ENCODE results near the gene SLC25A53.
"Not testable (repeated sequence)": the region's sequence is repeated elsewhere in the genome, so short reads cannot be mapped to it uniquely, and the experiment has no call there.

SLC25A53 gene

GRCh38 chrX:104054956-104055355 lies 101.9 kb downstream of the SLC25A53 start:
- DNase-seq (ENCODE audit: low spot score), result not testable (repeated sequence)

Measured in globus pallidus (tissue), 1 donor.